HG03378 (cell line): ENCODE measurements around the gene ZNF581.
A peak's percentile ranks its signal among the peaks of the same experiment; 100 is the strongest.

Source experiments
- ATAC-seq: cut with Tn5 transposase; IDR thresholded peaks from one replicate; pipeline ENCODE4 v1.9.1; 2021; ENCODE audit warnings: mild to moderate bottlenecking, moderate library complexity; ENCODE audit not compliant: unreplicated experiment

ZNF581 gene

GRCh38 chr19:55678121-55678671, 34.7 kb downstream of the ZNF581 start:
- ATAC-seq = peak; percentile 72

GRCh38 chr19:55679343-55680257, 36.2 kb downstream of the ZNF581 start:
- ATAC-seq = no peak

GRCh38 chr19:55680339-55681130, 37.1 kb downstream of the ZNF581 start:
- ATAC-seq = no peak

- ATAC-seq = no peak
Observed at GRCh38 chr19:55681131-55682092, 38.0 kb downstream of the ZNF581 start.

GRCh38 chr19:55683449-55684261, 40.2 kb downstream of the ZNF581 start:
- no peak for ATAC-seq

- no peak for ATAC-seq
Observed at GRCh38 chr19:55684946-55685681, 41.7 kb downstream of the ZNF581 start.

- no peak for ATAC-seq
Observed at GRCh38 chr19:55685776-55686175, 42.3 kb downstream of the ZNF581 start.

- ATAC-seq = no peak
Observed at GRCh38 chr19:55686311-55687050, 43.0 kb downstream of the ZNF581 start.

- no peak for ATAC-seq
Observed at GRCh38 chr19:55687281-55688201, 44.1 kb downstream of the ZNF581 start.

- no peak for ATAC-seq
Observed at GRCh38 chr19:55688422-55689218, 45.2 kb downstream of the ZNF581 start.

GRCh38 chr19:55689411-55690108, 46.1 kb downstream of the ZNF581 start:
- ATAC-seq = no peak

- ATAC-seq = no peak
Observed at GRCh38 chr19:55690109-55690768, 46.8 kb downstream of the ZNF581 start.

GRCh38 chr19:55690769-55691545, 47.5 kb downstream of the ZNF581 start:
- no peak for ATAC-seq
